OCI-LY1 (cell line): Measurements from ENCODE around the gene MS4A14.
"Not testable (repeated sequence)": the region's sequence is repeated elsewhere in the genome, so short reads cannot be mapped to it uniquely, and the experiment has no call there.

ENCODE experiments used
- H2AFZ ChIP-seq: fragments of 200-600 bp; sonication (generic), shearing (Covaris generic); 2 replicates; pipeline ENCODE4 v1.6.0; 2014; ENCODE audit warnings: antibody characterized with exemption, mild to moderate bottlenecking, low read length
- H3F3A ChIP-seq: fragments of 200-600 bp; sonication (generic), shearing (Covaris generic); 2 replicates; pipeline ENCODE4 v1.6.0; 2014; ENCODE audit warnings: mild to moderate bottlenecking, antibody characterized with exemption, low read length, moderate library complexity; ENCODE audit not compliant: insufficient read depth
- H3K27ac ChIP-seq: fragments of 200-600 bp; sonication (generic); 2 replicates; pipeline ENCODE4 v1.5.1; 2014; ENCODE audit warnings: low read length, mixed run types, mild to moderate bottlenecking, low read depth; ENCODE audit not compliant: poor library complexity, severe bottlenecking
- H3K27me3 ChIP-seq: fragments of 200-600 bp; sonication (generic); 2 replicates; pipeline ENCODE4 v1.6.0; 2014; ENCODE audit warnings: antibody characterized with exemption, mild to moderate bottlenecking, low read length, moderate library complexity; ENCODE audit not compliant: insufficient read depth
- H3K36me3 ChIP-seq: fragments of 200-600 bp; sonication (generic); 2 replicates; pipeline ENCODE4 v1.6.1; 2014; ENCODE audit warnings: mild to moderate bottlenecking, antibody characterized with exemption, low read length, moderate library complexity, mixed read lengths; ENCODE audit not compliant: insufficient read depth
- H3K4me1 ChIP-seq: fragments of 200-600 bp; sonication (generic); 2 replicates; pipeline ENCODE4 v1.5.1; 2014; ENCODE audit warnings: mild to moderate bottlenecking, low read length, moderate library complexity; ENCODE audit not compliant: insufficient read depth, severe bottlenecking
- H3K4me2 ChIP-seq: fragments of 200-600 bp; sonication (generic), shearing (Covaris generic); 2 replicates; pipeline ENCODE4 v1.6.1; 2014; ENCODE audit warnings: low read length
- H3K4me3 ChIP-seq: fragments of 200-600 bp; sonication (generic); 2 replicates; pipeline ENCODE4 v1.5.1; 2014; ENCODE audit warnings: low read length, low read depth, mild to moderate bottlenecking, mixed read lengths; ENCODE audit not compliant: poor library complexity, severe bottlenecking
- H3K79me2 ChIP-seq: fragments of 200-600 bp; shearing (Covaris generic); 2 replicates; pipeline ENCODE4 v1.6.1; 2016; ENCODE audit warnings: mixed run types, low read length, mixed read lengths; ENCODE audit not compliant: insufficient read depth
- H3K9ac ChIP-seq: fragments of 200-600 bp; sonication (generic), shearing (Covaris generic); 2 replicates; pipeline ENCODE4 v1.6.1; 2014; ENCODE audit warnings: mild to moderate bottlenecking, low read length, mixed read lengths
- H3K9me2 ChIP-seq: fragments of 200-600 bp; sonication (generic), shearing (Covaris generic); 2 replicates; pipeline ENCODE4 v1.6.1; 2014; ENCODE audit warnings: low read depth, mild to moderate bottlenecking, low read length, mixed read lengths
- H3K9me3 ChIP-seq: fragments of 200-600 bp; shearing (Covaris generic); 2 replicates; pipeline ENCODE4 v1.6.1; 2014; ENCODE audit warnings: low read length, mixed read lengths
- H4K20me1 ChIP-seq: fragments of 200-600 bp; sonication (generic), shearing (Covaris generic); 2 replicates; pipeline ENCODE4 v1.6.0; 2016; ENCODE audit warnings: mild to moderate bottlenecking, low read length; ENCODE audit not compliant: insufficient read depth
- CTCF ChIP-seq: fragments of 200-600 bp; sonication (generic), shearing (Covaris generic); IDR thresholded peaks from 2 replicates; pipeline ENCODE4 v1.5.1; 2017; ENCODE audit warnings: mild to moderate bottlenecking, antibody characterized with exemption, low read length, moderate library complexity, mixed read lengths
- EZH2 ChIP-seq: fragments of 200-600 bp; sonication (generic), shearing (Covaris generic); IDR thresholded peaks from 2 replicates; pipeline ENCODE4 v1.8.0; 2017; ENCODE audit warnings: borderline replicate concordance, mixed run types, mild to moderate bottlenecking, antibody characterized with exemption, low read length, moderate library complexity, mixed read lengths

Gene MS4A14

GRCh38 chr11:60433401-60433800 lies 37.1 kb downstream of the MS4A14 start:
- Histone ChIP-seq H3K9ac (no peak overlapping the region), H4K20me1 (no peaks in the 10 kb centered on the region), H3K4me3 (no peak overlapping the region), H3K36me3 (no peaks in the 10 kb centered on the region), H3K4me2 (no peak overlapping the region), H3K9me3 (no peaks in the 10 kb centered on the region), H3K27ac (no peak overlapping the region), H3K9me2 (no peaks in the 10 kb centered on the region), H3F3A (no peaks in the 10 kb centered on the region), H3K79me2 (no peaks in the 10 kb centered on the region), H2AFZ (no peak overlapping the region), H3K4me1 (no peaks in the 10 kb centered on the region), H3K27me3 (no peaks in the 10 kb centered on the region)
- TF ChIP-seq EZH2 = no peak
- TF ChIP-seq CTCF = no peak

- Histone ChIP-seq H4K20me1 (no peaks in the 10 kb centered on the region), H3K9ac (no peak overlapping the region), H3K36me3 (no peaks in the 10 kb centered on the region), H3K79me2 (no peaks in the 10 kb centered on the region), H3K27me3 (no peaks in the 10 kb centered on the region), H3K4me2 (peak overlapping the region; percentile 76; the same call in 1 of the 2 replicates), H3K9me2 (no peaks in the 10 kb centered on the region), H3K4me3 (no peak overlapping the region), H2AFZ (no peak overlapping the region), H3K27ac (no peak overlapping the region), H3K9me3 (no peaks in the 10 kb centered on the region), H3K4me1 (peaks cover 51% of the 10 kb centered on the region), H3F3A (peaks cover 6% of the 10 kb centered on the region; the same call in 1 of the 2 replicates)
- no peak for TF ChIP-seq EZH2
- TF ChIP-seq CTCF = no peak
These were observed 50.8 kb downstream of the MS4A14 start for GRCh38 chr11:60447070-60447469.

DNA sequence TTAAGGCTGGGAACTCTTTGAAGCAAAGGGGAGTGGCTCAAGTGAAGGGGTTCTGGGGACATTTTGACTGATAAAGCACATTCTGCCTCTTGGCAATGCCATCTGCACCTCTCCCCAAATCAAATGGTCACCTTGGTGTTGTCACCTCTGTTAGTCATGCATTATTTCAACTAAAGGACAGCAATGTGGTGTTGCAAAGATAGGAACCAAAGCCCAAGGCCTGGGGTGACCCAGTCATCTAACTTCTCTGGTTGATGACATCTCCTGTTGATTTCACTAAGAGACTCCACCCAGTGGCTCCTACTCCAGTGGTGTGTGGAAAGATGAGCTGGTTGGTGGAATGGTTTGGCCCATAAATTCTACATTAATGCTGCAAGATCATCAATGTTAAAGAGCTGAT lies 51.6 kb downstream of the MS4A14 start:
- Histone ChIP-seq H3K9ac (no peak overlapping the region), H4K20me1 (no peaks in the 10 kb centered on the region)

DNA sequence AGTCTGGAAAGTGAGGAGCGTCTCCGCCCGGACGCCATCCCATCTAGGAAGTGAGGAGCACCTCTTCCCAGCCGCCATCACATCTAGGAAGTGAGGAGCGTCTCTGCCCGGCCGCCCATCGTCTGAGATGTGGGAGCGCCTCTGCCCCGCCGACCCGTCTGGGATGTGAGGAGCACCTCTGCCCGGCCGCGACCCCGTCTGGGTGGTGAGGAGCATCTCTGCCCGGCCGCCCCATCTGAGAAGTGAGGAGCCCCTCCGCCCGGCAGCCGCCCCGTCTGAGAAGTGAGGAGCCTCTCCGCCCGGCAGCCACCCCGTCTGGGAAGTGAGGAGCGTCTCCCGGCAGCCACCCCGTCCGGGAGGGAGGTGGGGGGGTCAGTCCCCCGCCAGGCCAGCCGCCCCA lies 54.9 kb downstream of the MS4A14 start:
- H3K79me2 ChIP-seq, H3K9me3 ChIP-seq, H3K4me2 ChIP-seq, H3K9me2 ChIP-seq, H3K36me3 ChIP-seq, H3K27ac ChIP-seq, H3K9ac ChIP-seq, H4K20me1 ChIP-seq, H2AFZ ChIP-seq, H3K27me3 ChIP-seq, H3K4me3 ChIP-seq, H3F3A ChIP-seq: not testable (repeated sequence)
- H3K4me1 ChIP-seq = peaks cover 42% of the 10 kb centered on the region

More for the DNA sequence above, 51.6 kb downstream of the MS4A14 start:
- H3K9me2 ChIP-seq = no peaks in the 10 kb centered on the region
- peaks cover 49% of the 10 kb centered on the region for H3K4me1 ChIP-seq
- no peak overlapping the region for H2AFZ ChIP-seq
- H3K27me3 ChIP-seq = no peaks in the 10 kb centered on the region
- no peak overlapping the region for H3K4me2 ChIP-seq
- no peaks in the 10 kb centered on the region for H3K36me3 ChIP-seq
- H3K9me3 ChIP-seq = no peaks in the 10 kb centered on the region
- H3K27ac ChIP-seq = no peak overlapping the region
- no peak overlapping the region for H3K4me3 ChIP-seq
- TF ChIP-seq CTCF (no peak), EZH2 (no peak)
- no peaks in the 10 kb centered on the region for H3F3A ChIP-seq
- no peaks in the 10 kb centered on the region for H3K79me2 ChIP-seq
